Hematopoietic multipotent progenitor cell treated with erythropoietin and hydrocortisone succinate and interleukin-3 and kit ligand, for 15 days (in vitro differentiated cells): ENCODE measurements around the gene VANGL1.

Experiments used
- DNase-seq: peaks from one replicate; pipeline ENCODE4 v3.0.0-alpha.2; 2015; ENCODE audit warnings: low spot score

VANGL1 gene

DNA sequence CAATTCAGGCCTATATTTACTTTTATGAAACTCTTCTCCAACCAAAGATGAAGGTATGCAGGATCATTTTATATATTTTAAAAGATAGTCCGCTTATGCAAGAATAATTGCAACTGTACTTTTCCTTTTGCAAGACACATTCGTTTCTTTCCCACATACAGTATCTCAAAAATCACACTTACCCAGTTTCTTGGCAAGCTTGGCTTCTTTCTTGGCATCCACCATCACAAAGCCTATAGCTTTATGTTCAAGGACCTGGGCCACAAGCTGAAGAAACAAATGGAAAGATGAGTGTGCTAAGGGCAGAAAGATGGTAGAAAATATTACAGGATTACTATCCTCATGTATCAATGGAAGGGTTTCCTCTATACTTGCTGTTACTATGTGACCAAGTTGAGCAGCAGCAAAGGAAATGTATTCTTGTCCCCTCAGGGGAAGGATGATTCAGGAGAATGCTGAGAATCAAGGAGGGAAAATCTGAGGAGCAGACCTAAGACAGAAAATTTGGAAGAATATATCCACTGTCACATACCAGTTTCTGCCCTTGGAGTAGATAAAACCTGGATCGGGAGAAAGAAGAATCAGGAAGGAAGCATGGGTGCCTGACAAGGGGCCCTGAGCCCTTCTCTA is 103.0 kb downstream of the VANGL1 start:
- DNase-seq: no peak

DNA sequence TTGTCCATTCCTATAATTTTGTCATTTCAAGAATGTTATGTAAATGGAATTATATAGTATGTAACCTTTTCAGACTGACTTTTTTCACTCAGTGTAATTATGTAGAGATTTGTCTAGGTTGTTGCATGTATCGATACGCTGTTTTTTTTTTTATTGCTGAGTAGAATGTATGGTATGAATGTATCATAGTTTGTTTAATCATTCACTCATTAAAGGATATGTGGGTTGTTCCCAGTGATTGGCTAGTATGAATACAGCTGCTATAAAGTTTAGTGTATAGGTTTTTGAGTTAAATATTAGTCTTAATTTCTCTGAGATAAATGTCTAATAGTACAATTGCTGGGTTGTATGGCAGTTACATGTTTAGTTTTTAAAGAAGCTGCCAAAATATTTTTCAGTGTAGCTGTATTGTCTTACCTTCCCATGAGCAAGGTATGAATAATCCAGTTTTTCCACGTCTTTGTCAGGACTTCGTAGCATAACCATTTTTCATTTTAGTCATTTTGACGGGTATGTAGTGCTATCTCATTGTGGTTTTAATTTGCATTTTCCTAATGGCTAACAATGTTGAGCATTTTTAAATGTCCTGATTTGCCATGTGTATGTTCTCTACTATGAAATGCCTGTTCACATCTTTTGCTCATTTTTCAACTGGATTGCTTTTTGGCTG is 104.4 kb downstream of the VANGL1 start:
- no peak for DNase-seq
